Caco-2 (cell line): ENCODE measurements around the gene E2F8. TPM values are rescaled to one million over a fixed set of nuclear protein-coding genes. Genes with fewer than 3 reads are reported as not detected.

Experiments used
- BruUV-seq: library from RNA; stranded (reverse); fragments of 400-500 nt; replicated peaks from 2 replicates; lab custom pipeline; 2021; lab: Mats Ljungman, UMichigan
- CTCF ChIA-PET: fragments of 300-600 bp; sonication (Branson Sonifier 250); formaldehyde crosslinking; loops from one replicate; lab custom pipeline; 2022; ENCODE audit warnings: antibody characterized with exemption; lab: Charles Lee
- POLR2A ChIA-PET: fragments of 300-600 bp; sonication (Branson Sonifier 250); formaldehyde crosslinking; loops from one replicate; lab custom pipeline; 2022; ENCODE audit warnings: antibody characterized with exemption; lab: Charles Lee
- DNase-seq, 2 experiments: peaks; one replicate each; pipeline versions ENCODE4 v3.0.0 to v3.0.0-alpha.2; 2020 to 2022
- H3K27me3 ChIP-seq: replicated peaks from 2 replicates; pipeline ENCODE4 v1.6.0; 2011; ENCODE audit warnings: low read length; ENCODE audit not compliant: control insufficient read depth, insufficient read depth
- H3K36me3 ChIP-seq: 2 replicates; pipeline ENCODE4 v1.5.1; 2011; ENCODE audit warnings: low read length; ENCODE audit not compliant: control insufficient read depth, insufficient read depth
- H3K4me1 ChIP-seq: fragments of 250-450 bp; sonication (Bioruptor Pico); 2 replicates; pipeline ENCODE4 v1.5.1; 2020; ENCODE audit warnings: mild to moderate bottlenecking
- H3K4me3 ChIP-seq: 2 replicates; pipeline ENCODE4 v1.5.1; 2011; ENCODE audit warnings: low read depth, mild to moderate bottlenecking, control low read depth, low read length
- H3K9me3 ChIP-seq: fragments of 250-450 bp; sonication (Bioruptor Pico); 2 replicates; pipeline ENCODE4 v1.5.1; 2020; ENCODE audit warnings: mild to moderate bottlenecking, moderate library complexity
- H3K27ac Mint-ChIP-seq: one replicate; pipeline ENCODE4 v1.8.0; 2022; ENCODE audit warnings: mixed read lengths; ENCODE audit not compliant: unreplicated experiment
- H3K27me3 Mint-ChIP-seq: one replicate; pipeline ENCODE4 v1.8.0; 2022; ENCODE audit warnings: mixed read lengths; ENCODE audit not compliant: insufficient read depth, unreplicated experiment
- H3K36me3 Mint-ChIP-seq: one replicate; pipeline ENCODE4 v1.8.0; 2022; ENCODE audit warnings: mild to moderate bottlenecking, mixed read lengths; ENCODE audit not compliant: insufficient read depth, unreplicated experiment
- H3K4me1 Mint-ChIP-seq: one replicate; pipeline ENCODE4 v1.8.0; 2022; ENCODE audit warnings: low read depth, mixed read lengths; ENCODE audit not compliant: unreplicated experiment
- H3K4me3 Mint-ChIP-seq: one replicate; pipeline ENCODE4 v1.8.0; 2022; ENCODE audit warnings: mild to moderate bottlenecking, moderate library complexity, mixed read lengths; ENCODE audit not compliant: unreplicated experiment
- H3K9me3 Mint-ChIP-seq: one replicate; pipeline ENCODE4 v1.8.0; 2022; ENCODE audit warnings: mixed read lengths; ENCODE audit not compliant: unreplicated experiment
- CTCF ChIP-seq, 2 experiments: fragments of 200-600 bp in 1 of 2; IDR thresholded peaks; 1 replicate in 1 of 2; 2 replicates in 1 of 2; pipeline versions ENCODE4 v1.5.1 to v1.8.0; 2011 to 2022; ENCODE audit warnings: antibody characterized with exemption in 1 of 2, control low read depth in 1 of 2, inconsistent platforms in 1 of 2, low read depth in 1 of 2, low read length in 1 of 2, mild to moderate bottlenecking in 1 of 2, moderate library complexity in 1 of 2; ENCODE audit not compliant: insufficient read depth in 1 of 2, severe bottlenecking in 1 of 2, unreplicated experiment in 1 of 2
- intact Hi-C: fragments of 100-400 bp; cut with micrococcal nuclease; formaldehyde crosslinking; loops from one replicate; pipeline ENCODE4 v1.10.0; 2022; ENCODE audit not compliant: unreplicated experiment
- total RNA-seq: library from RNA; stranded (reverse); gene quantifications from 2 replicates; pipeline ENCODE4 v1.2.3, GENCODE V29; 2022

The E2F8 gene
- total RNA-seq, 1 experiment from 2014 or later: 38.1 TPM

DNA sequence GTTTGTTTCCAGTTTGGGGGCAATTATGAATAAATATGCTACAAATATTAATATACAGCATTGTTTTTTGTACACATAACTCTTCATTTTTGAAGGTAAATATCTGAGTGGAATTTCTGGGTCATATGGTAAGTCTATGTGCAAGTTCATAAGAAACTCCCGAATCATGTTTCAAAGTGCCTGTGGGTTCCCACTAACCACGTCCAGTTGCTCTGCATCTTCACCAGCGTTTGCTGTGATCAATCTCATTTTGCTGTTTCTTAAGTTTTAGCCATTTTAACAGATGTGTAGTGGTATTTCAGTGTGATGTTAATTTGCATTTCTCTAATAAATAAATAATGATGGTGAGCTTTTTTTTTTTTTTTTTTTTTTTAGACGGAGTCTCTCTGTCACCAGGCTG is 24.7 kb downstream of the E2F8 start:
- TF ChIP-seq CTCF (IDR thresholded peaks at IDR 0.05; ENCODE audit: insufficient read depth in 1 of 2, low read depth in 1 of 2, low read length in 1 of 2, severe bottlenecking in 1 of 2, unreplicated experiment in 1 of 2): no peak
- Mint-ChIP-seq H3K36me3 (no peaks in the 10 kb centered on the region), H3K27me3 (no peaks in the 10 kb centered on the region), H3K27ac (no peak overlapping the region), H3K9me3 (no peaks in the 10 kb centered on the region), H3K4me1 (peaks cover 23% of the 10 kb centered on the region), H3K4me3 (no peak overlapping the region)
- Histone ChIP-seq H3K36me3 (no peaks in the 10 kb centered on the region), H3K9me3 (no peaks in the 10 kb centered on the region), H3K4me1 (peaks cover 22% of the 10 kb centered on the region), H3K27me3 (no peaks in the 10 kb centered on the region), H3K4me3 (no peak overlapping the region)
- no peak for DNase-seq
- intact Hi-C loops: no loop called here
- no TSS peak for BruUV-seq
- ChIA-PET CTCF (no interaction called here), POLR2A (no interaction called here)

- peaks cover 2% of the 10 kb centered on the region; the same call in 1 of the 2 replicates for H3K9me3 ChIP-seq
- no peaks in the 10 kb centered on the region for H3K36me3 ChIP-seq
- TF ChIP-seq CTCF (IDR thresholded peaks at IDR 0.05; ENCODE audit: insufficient read depth in 1 of 2, low read depth in 1 of 2, low read length in 1 of 2, severe bottlenecking in 1 of 2, unreplicated experiment in 1 of 2): no peak
- ChIA-PET POLR2A (interaction anchor here (0.6 kb wide), 1 partner anchor 11 kb away, joined by 3 read pairs; no protein-coding TSS in a partner anchor), CTCF (interaction anchor here (0.7 kb wide), 1 partner anchor 24 kb away, joined by 5 read pairs; no protein-coding TSS in a partner anchor)
- intact Hi-C loops: loop anchor here (1.0 to 2.0 kb wide), 2 partner anchors 12 to 31 kb away; partner anchors contain the start of gene E2F8
- peaks cover 28% of the 10 kb centered on the region for H3K4me1 Mint-ChIP-seq
- peaks cover 40% of the 10 kb centered on the region for H3K4me1 ChIP-seq
- no peaks in the 10 kb centered on the region for H3K27me3 ChIP-seq
- H3K27ac Mint-ChIP-seq: peak overlapping the region; percentile 60
- no peaks in the 10 kb centered on the region for H3K9me3 Mint-ChIP-seq
- no TSS peak for BruUV-seq
- DNase-seq: peak; percentile 71 to 82
- peak overlapping the region; percentile 36 for H3K4me3 Mint-ChIP-seq
- no peaks in the 10 kb centered on the region for H3K27me3 Mint-ChIP-seq
- H3K36me3 Mint-ChIP-seq: no peaks in the 10 kb centered on the region
- no peak overlapping the region for H3K4me3 ChIP-seq
These were observed 31.0 kb downstream of the E2F8 start for GRCh38 chr11:19209617-19210370.

GRCh38 chr11:19208959-19209546 is 31.7 kb downstream of the E2F8 start:
- peak in 1 of 2 experiments; percentile 19 for DNase-seq
- no peaks in the 10 kb centered on the region for H3K36me3 ChIP-seq
- BruUV-seq: TSS peak; percentile 44
- no peak overlapping the region for H3K4me3 ChIP-seq
- H3K27me3 ChIP-seq: no peaks in the 10 kb centered on the region
- Mint-ChIP-seq H3K4me3 (peak overlapping the region; percentile 36), H3K27me3 (no peaks in the 10 kb centered on the region), H3K9me3 (no peaks in the 10 kb centered on the region), H3K36me3 (no peaks in the 10 kb centered on the region), H3K4me1 (peaks cover 28% of the 10 kb centered on the region), H3K27ac (peak overlapping the region; percentile 60)
- peaks cover 40% of the 10 kb centered on the region for H3K4me1 ChIP-seq
- ChIA-PET POLR2A (no interaction called here), CTCF (no interaction called here)
- intact Hi-C loops: loop anchor here (1.0 to 2.0 kb wide), 2 partner anchors 12 to 32 kb away; partner anchors contain the start of gene E2F8
- no peak for TF ChIP-seq CTCF (IDR thresholded peaks at IDR 0.05; ENCODE audit: insufficient read depth in 1 of 2, low read depth in 1 of 2, low read length in 1 of 2, severe bottlenecking in 1 of 2, unreplicated experiment in 1 of 2)
- peaks cover 2% of the 10 kb centered on the region; the same call in 1 of the 2 replicates for H3K9me3 ChIP-seq
